Measurements from ENCODE around the gene ANO7. TPM values are rescaled to one million over a fixed set of nuclear protein-coding genes. Genes with fewer than 3 reads are reported as not detected.

Gene ANO7
- total RNA-seq, 2 donors from 2014 or later = 0.99 to 1.6 TPM

- H3K4me1 ChIP-seq = no peaks in the 10 kb centered on the region
- H3K27me3 ChIP-seq = no peaks in the 10 kb centered on the region
- DNase-seq = no peak
- H3K4me3 ChIP-seq = no peak overlapping the region
- no peaks in the 10 kb centered on the region for H3K9me3 ChIP-seq
- H3K27ac ChIP-seq = no peak overlapping the region
- intact Hi-C loops (cut with DNase I) = no loop called here
- no peak for TF ChIP-seq CTCF (IDR thresholded peaks at IDR 0.05)
- no peak for TF ChIP-seq POLR2A (IDR thresholded peaks at IDR 0.05)
- ATAC-seq = no peak
- WGBS, 2 donors = 76 to 84% methylated on average over 4 of the region's 4 CpGs
- peaks cover 45 to 83% of the 10 kb centered on the region in 2 donors for H3K36me3 ChIP-seq (replicated peaks in 1 of 2; ENCODE audit: insufficient read depth in 1 of 2, low read depth in 2 of 2)
These were observed 53.2 kb downstream of the ANO7 start for GRCh38 chr2:241241669-241242068.

GRCh38 chr2:241242306-241242705 lies 53.8 kb downstream of the ANO7 start:
- WGBS, 2 donors = 73 to 83% methylated on average over 12 to 14 of the region's 14 CpGs
- DNase-seq (no peak), ATAC-seq (no peak)
- TF ChIP-seq POLR2A (IDR thresholded peaks at IDR 0.05) = no peak
- no peak for TF ChIP-seq CTCF (IDR thresholded peaks at IDR 0.05)
- intact Hi-C loops (cut with DNase I) = no loop called here
- Histone ChIP-seq H3K27ac (no peak overlapping the region), H3K27me3 (no peaks in the 10 kb centered on the region), H3K36me3 (replicated peaks in 1 of 2; ENCODE audit: insufficient read depth in 1 of 2, low read depth in 2 of 2) (peaks cover 48 to 84% of the 10 kb centered on the region in 2 donors), H3K4me3 (no peak overlapping the region), H3K9me3 (no peaks in the 10 kb centered on the region), H3K4me1 (no peaks in the 10 kb centered on the region)

GRCh38 chr2:241244368-241244767 lies 55.9 kb downstream of the ANO7 start:
- DNase-seq = no peak
- no peaks in the 10 kb centered on the region for H3K9me3 ChIP-seq
- WGBS, 2 donors = 93 to 94% methylated on average over 6 of the region's 6 CpGs
- no peak for ATAC-seq
- intact Hi-C loops (cut with DNase I) = no loop called here
- no peaks in the 10 kb centered on the region for H3K4me1 ChIP-seq
- peaks cover 52 to 88% of the 10 kb centered on the region in 2 donors for H3K36me3 ChIP-seq (replicated peaks in 1 of 2; ENCODE audit: insufficient read depth in 1 of 2, low read depth in 2 of 2)
- no peak for TF ChIP-seq POLR2A (IDR thresholded peaks at IDR 0.05)
- no peak for TF ChIP-seq CTCF (IDR thresholded peaks at IDR 0.05)
- no peaks in the 10 kb centered on the region for H3K27me3 ChIP-seq
- no peak overlapping the region for H3K27ac ChIP-seq
- H3K4me3 ChIP-seq = no peak overlapping the region

GRCh38 chr2:241248289-241248688 lies 59.8 kb downstream of the ANO7 start:
- Histone ChIP-seq H3K4me3 (no peak overlapping the region), H3K36me3 (replicated peaks in 1 of 2; ENCODE audit: insufficient read depth in 1 of 2, low read depth in 2 of 2) (peaks cover 47 to 92% of the 10 kb centered on the region in 2 donors), H3K4me1 (no peaks in the 10 kb centered on the region), H3K27me3 (no peaks in the 10 kb centered on the region), H3K9me3 (no peaks in the 10 kb centered on the region), H3K27ac (no peak overlapping the region)
- no peak for TF ChIP-seq POLR2A (IDR thresholded peaks at IDR 0.05)
- no peak for TF ChIP-seq CTCF (IDR thresholded peaks at IDR 0.05)
- 89 to 98% methylated on average over 11 of the region's 11 CpGs for WGBS, 2 donors
- DNase-seq (no peak), ATAC-seq (no peak)
- intact Hi-C loops (cut with DNase I) = no loop called here

- DNase-seq (no peak), ATAC-seq (no peak)
- TF ChIP-seq POLR2A (IDR thresholded peaks at IDR 0.05) = no peak
- TF ChIP-seq CTCF (IDR thresholded peaks at IDR 0.05) = no peak
- no peak overlapping the region for H3K4me3 ChIP-seq
- H3K27ac ChIP-seq = no peak overlapping the region
- H3K36me3 ChIP-seq (replicated peaks in 1 of 2; ENCODE audit: insufficient read depth in 1 of 2, low read depth in 2 of 2) = peaks cover 46 to 92% of the 10 kb centered on the region in 2 donors
- no peaks in the 10 kb centered on the region for H3K4me1 ChIP-seq
- WGBS, 2 donors = 62 to 79% methylated on average over 5 to 6 of the region's 6 CpGs
- no peaks in the 10 kb centered on the region for H3K9me3 ChIP-seq
- H3K27me3 ChIP-seq = no peaks in the 10 kb centered on the region
- intact Hi-C loops (cut with DNase I) = no loop called here
These were observed 60.4 kb downstream of the ANO7 start for GRCh38 chr2:241248897-241249296.
